DND-41 (cell line): ENCODE measurements around the gene PARVB.

Source experiments
- ATAC-seq: fragments of 200-7000 bp; cut with Tn5 transposase; 3 replicates; pipeline ENCODE4 v1.9.1; 2021; ENCODE audit warnings: low read depth; ENCODE audit not compliant: insufficient read depth
- DNase-seq: peaks from one replicate; pipeline ENCODE4 v3.0.0-alpha.2; 2020
- H2AFZ ChIP-seq: 2 replicates; pipeline ENCODE4 v1.6.0; 2012; ENCODE audit warnings: low read depth, low read length
- H3K27ac ChIP-seq: 2 replicates; pipeline ENCODE4 v1.5.1; 2012; ENCODE audit warnings: low read length, inconsistent platforms
- H3K27me3 ChIP-seq: fragments of 200-600 bp; sonication (generic); 2 replicates; pipeline ENCODE4 v1.6.0; 2012; ENCODE audit warnings: low read length, mild to moderate bottlenecking, inconsistent platforms; ENCODE audit not compliant: insufficient read depth, poor library complexity
- H3K36me3 ChIP-seq: 2 replicates; pipeline ENCODE4 v1.5.1; 2012; ENCODE audit warnings: low read length, inconsistent platforms; ENCODE audit not compliant: insufficient read depth
- H3K4me1 ChIP-seq: 2 replicates; pipeline ENCODE4 v1.5.1; 2012; ENCODE audit warnings: mild to moderate bottlenecking, low read length; ENCODE audit not compliant: insufficient read depth
- H3K4me2 ChIP-seq: 2 replicates; pipeline ENCODE4 v1.6.0; 2012; ENCODE audit warnings: mild to moderate bottlenecking, moderate library complexity, low read length, inconsistent platforms; ENCODE audit not compliant: insufficient read depth
- H3K4me3 ChIP-seq, 2 experiments: fragments of 200-600 bp in 1 of 2; shearing (Covaris generic) in 1 of 2; 2 replicates each; pipeline ENCODE4 v1.5.1; 2012 to 2016; ENCODE audit warnings: inconsistent platforms in 2 of 2, low read length in 2 of 2, mild to moderate bottlenecking in 2 of 2, low read depth in 1 of 2, moderate library complexity in 1 of 2
- H3K79me2 ChIP-seq: 2 replicates; pipeline ENCODE4 v1.6.0; 2012; ENCODE audit warnings: low read length, inconsistent platforms; ENCODE audit not compliant: insufficient read depth
- H3K9ac ChIP-seq: 2 replicates; pipeline ENCODE4 v1.6.0; 2012; ENCODE audit warnings: low read depth, mild to moderate bottlenecking, inconsistent platforms, low read length, moderate library complexity
- H3K9me3 ChIP-seq: 2 replicates; pipeline ENCODE4 v1.5.1; 2012; ENCODE audit warnings: low read length, moderate library complexity, mild to moderate bottlenecking, inconsistent platforms; ENCODE audit not compliant: insufficient read depth, severe bottlenecking
- H4K20me1 ChIP-seq: 2 replicates; pipeline ENCODE4 v1.6.0; 2012; ENCODE audit warnings: low read length; ENCODE audit not compliant: insufficient read depth
- EZH2 ChIP-seq: IDR thresholded peaks from 3 replicates; pipeline ENCODE4 v1.6.1; 2012; ENCODE audit warnings: borderline replicate concordance, low read depth, mild to moderate bottlenecking, moderate library complexity, low read length, inconsistent platforms; ENCODE audit not compliant: severe bottlenecking
- TF ChIP-seq, protein P1 (sequence below): IDR thresholded peaks from 2 replicates; pipeline ENCODE4 v1.5.1; 2012; ENCODE audit warnings: borderline replicate concordance, low read length, moderate library complexity, mild to moderate bottlenecking; ENCODE audit not compliant: poor library complexity, severe bottlenecking; ENCODE audit errors: extremely low read depth

Gene PARVB

DNA sequence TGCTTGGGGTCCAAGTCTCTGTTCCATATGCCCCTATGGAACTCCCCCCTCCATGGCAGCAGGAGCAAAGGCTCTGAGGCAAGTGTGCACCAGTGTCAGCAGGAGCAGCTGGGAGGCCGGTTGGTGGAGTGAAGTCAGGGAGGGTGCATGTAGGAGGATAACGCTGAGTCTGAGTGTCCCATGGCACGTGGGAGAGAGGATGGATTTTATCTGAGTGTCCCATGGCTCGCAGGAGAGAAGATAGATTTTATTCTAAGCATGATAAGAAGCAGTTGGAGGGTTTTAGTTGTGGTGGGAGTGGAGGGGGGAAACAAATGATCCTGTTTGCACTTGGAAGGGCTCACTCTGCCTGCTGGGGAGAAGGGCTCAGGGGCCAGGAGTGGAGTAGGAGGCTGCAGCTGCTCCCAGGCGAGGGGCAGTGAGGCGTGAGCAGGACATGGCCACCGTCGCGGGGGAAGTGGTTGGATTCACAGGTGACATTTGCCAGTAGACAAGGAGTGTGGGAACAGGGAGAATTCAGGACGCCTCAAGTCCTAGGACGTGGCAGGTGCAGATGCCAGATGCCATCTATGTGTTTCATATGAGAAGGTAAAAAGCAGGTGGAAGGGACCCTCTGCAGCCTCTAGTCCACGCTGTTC, 123.0 kb downstream of the PARVB start:
- H3K9me3 ChIP-seq = no peaks in the 10 kb centered on the region
- no peak overlapping the region for H3K9ac ChIP-seq
- no peaks in the 10 kb centered on the region for H3K36me3 ChIP-seq
- no peak overlapping the region for H3K27ac ChIP-seq
- TF ChIP-seq, protein P1, sequence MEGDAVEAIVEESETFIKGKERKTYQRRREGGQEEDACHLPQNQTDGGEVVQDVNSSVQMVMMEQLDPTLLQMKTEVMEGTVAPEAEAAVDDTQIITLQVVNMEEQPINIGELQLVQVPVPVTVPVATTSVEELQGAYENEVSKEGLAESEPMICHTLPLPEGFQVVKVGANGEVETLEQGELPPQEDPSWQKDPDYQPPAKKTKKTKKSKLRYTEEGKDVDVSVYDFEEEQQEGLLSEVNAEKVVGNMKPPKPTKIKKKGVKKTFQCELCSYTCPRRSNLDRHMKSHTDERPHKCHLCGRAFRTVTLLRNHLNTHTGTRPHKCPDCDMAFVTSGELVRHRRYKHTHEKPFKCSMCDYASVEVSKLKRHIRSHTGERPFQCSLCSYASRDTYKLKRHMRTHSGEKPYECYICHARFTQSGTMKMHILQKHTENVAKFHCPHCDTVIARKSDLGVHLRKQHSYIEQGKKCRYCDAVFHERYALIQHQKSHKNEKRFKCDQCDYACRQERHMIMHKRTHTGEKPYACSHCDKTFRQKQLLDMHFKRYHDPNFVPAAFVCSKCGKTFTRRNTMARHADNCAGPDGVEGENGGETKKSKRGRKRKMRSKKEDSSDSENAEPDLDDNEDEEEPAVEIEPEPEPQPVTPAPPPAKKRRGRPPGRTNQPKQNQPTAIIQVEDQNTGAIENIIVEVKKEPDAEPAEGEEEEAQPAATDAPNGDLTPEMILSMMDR = no peak
- no peak for TF ChIP-seq EZH2
- no peaks in the 10 kb centered on the region for H3K27me3 ChIP-seq
- H2AFZ ChIP-seq = no peak overlapping the region
- H3K4me1 ChIP-seq = no peaks in the 10 kb centered on the region
- H3K79me2 ChIP-seq = no peaks in the 10 kb centered on the region
- H4K20me1 ChIP-seq = peaks cover 6% of the 10 kb centered on the region
- no peak overlapping the region for H3K4me3 ChIP-seq
- DNase-seq (no peak), ATAC-seq (no peak)
- no peak overlapping the region for H3K4me2 ChIP-seq

DNA sequence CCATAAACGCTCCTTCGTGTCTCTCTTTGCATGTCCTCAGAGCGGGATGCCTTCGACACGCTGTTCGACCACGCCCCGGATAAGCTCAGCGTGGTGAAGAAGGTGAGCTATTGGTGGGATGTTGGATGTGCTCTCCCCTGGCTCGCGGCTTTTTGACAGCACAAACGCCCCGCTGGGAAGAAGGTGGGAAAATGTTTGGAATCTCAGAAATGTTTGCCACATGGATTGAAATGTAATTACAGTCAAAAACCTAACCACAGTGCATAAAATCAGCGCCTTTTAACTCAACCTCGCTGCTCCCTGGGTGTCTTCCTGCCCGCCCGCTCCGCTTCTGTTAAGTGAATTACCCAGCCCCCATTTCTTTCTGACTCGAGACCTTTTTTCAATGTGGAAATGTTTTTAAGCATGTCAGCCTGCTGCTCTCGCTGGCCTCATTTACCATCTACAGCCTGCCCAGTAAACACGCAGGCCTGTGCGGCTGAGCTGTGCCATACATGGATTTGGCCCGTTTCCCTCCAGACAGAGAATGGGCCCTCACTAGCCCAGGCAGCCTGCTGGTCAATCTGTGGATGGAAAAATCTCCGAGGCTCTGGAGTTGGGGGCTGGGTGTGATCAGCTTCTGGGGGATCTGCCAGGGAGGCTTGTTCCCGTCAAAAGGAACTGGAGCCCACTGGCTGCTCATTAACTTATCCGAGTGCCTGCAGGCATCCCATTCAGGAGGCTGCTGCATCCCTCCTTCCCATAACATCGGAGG, 123.9 kb downstream of the PARVB start:
- no peak for TF ChIP-seq EZH2
- TF ChIP-seq, protein P1 = no peak

DNA sequence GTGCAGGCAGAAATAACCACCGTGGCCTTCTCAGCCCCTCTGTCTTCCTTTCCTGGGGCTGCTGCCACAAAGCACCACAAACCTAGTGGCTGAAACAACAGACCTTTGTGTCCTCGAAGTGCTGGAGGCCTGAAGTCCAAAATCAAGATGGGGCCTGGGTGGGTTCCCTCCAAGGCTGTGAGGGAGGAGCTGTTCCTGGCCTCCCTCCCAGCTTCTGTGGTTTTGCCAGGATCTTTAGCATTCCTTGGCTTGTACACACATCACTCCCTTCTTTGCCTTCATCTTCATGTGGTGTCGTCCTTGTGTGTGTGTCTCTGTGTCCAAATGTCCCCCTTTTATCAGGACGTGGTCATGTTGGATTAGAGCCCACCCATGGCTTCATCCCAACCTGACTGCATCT, 127.6 kb downstream of the PARVB start:
- no peak overlapping the region for H3K4me3 ChIP-seq
- no peaks in the 10 kb centered on the region for H3K36me3 ChIP-seq
- ATAC-seq (no peak), DNase-seq (no peak)
- no peak overlapping the region for H2AFZ ChIP-seq
- H3K9ac ChIP-seq = no peak overlapping the region
- no peaks in the 10 kb centered on the region for H3K27me3 ChIP-seq
- no peaks in the 10 kb centered on the region for H3K4me1 ChIP-seq
- H3K9me3 ChIP-seq = no peaks in the 10 kb centered on the region
- no peak for TF ChIP-seq EZH2
- TF ChIP-seq, protein P1 = no peak
- H3K27ac ChIP-seq = no peak overlapping the region
- peaks cover 6% of the 10 kb centered on the region for H4K20me1 ChIP-seq
- H3K79me2 ChIP-seq = no peaks in the 10 kb centered on the region
- H3K4me2 ChIP-seq = no peak overlapping the region

More for the DNA sequence above, 123.9 kb downstream of the PARVB start:
- Histone ChIP-seq H3K4me3 (no peak overlapping the region), H3K9me3 (no peaks in the 10 kb centered on the region), H4K20me1 (peaks cover 6% of the 10 kb centered on the region), H2AFZ (no peak overlapping the region), H3K4me2 (no peak overlapping the region), H3K36me3 (no peaks in the 10 kb centered on the region), H3K9ac (no peak overlapping the region), H3K27me3 (no peaks in the 10 kb centered on the region), H3K79me2 (no peaks in the 10 kb centered on the region), H3K4me1 (no peaks in the 10 kb centered on the region), H3K27ac (no peak overlapping the region)
- ATAC-seq (no peak), DNase-seq (no peak)
